Measurements from ENCODE around the gene NFIA. TPM values are rescaled to one million over a fixed set of nuclear protein-coding genes. Genes with fewer than 3 reads are reported as not detected.

The NFIA gene
- total RNA-seq, 2 experiments from 2014 or later, result 0.80 to 5.4 TPM

GRCh38 chr1:61334718-61335589, 252.6 kb downstream of the NFIA start:
- ATAC-seq, result no peak
- no peaks in the 10 kb centered on the region for H3K27me3 Mint-ChIP-seq
- H3K36me3 Mint-ChIP-seq, result peaks cover 3% of the 10 kb centered on the region
- H3K9me3 Mint-ChIP-seq (ENCODE audit: low read depth), result no peaks in the 10 kb centered on the region
- CTCF ChIA-PET, result interaction anchor here (1.7 kb wide), 1 partner anchor 13 kb away, joined by 4 read pairs; no protein-coding TSS in a partner anchor
- peaks cover 24% of the 10 kb centered on the region for H3K4me1 Mint-ChIP-seq
- DNase-seq, result no peak
- H3K27ac Mint-ChIP-seq, result no peak overlapping the region
- no peak overlapping the region for H3K4me3 Mint-ChIP-seq

DNA sequence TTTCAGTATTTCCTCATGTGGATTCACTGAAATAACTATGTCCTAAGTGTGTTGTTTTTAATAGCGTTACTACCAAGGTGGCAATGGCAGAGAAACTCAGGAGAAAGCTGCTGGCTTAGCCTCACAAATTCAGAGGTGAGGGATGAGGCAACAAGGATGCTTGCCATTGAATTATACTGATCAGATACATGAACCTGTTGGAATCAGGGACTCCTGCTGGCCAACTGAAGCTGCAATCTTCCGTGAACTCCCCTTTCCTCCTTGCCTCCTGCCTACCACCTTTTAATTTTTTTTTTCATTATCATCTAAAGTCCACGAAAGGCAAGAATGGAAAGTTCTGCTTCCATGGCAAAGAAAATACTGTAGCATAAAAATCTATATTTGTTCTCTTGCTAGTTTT, 254.7 kb downstream of the NFIA start:
- DNase-seq (no peak), ATAC-seq (no peak)
- CTCF ChIA-PET, result interaction anchor here (0.8 kb wide), 1 partner anchor 178 kb away, joined by 3 read pairs; no protein-coding TSS in a partner anchor
- H3K27ac Mint-ChIP-seq, result no peak overlapping the region
- H3K27me3 Mint-ChIP-seq, result no peaks in the 10 kb centered on the region
- H3K4me3 Mint-ChIP-seq, result no peak overlapping the region
- peaks cover 3% of the 10 kb centered on the region for H3K36me3 Mint-ChIP-seq
- H3K9me3 Mint-ChIP-seq (ENCODE audit: low read depth), result no peaks in the 10 kb centered on the region
- peaks cover 12% of the 10 kb centered on the region for H3K4me1 Mint-ChIP-seq

DNA sequence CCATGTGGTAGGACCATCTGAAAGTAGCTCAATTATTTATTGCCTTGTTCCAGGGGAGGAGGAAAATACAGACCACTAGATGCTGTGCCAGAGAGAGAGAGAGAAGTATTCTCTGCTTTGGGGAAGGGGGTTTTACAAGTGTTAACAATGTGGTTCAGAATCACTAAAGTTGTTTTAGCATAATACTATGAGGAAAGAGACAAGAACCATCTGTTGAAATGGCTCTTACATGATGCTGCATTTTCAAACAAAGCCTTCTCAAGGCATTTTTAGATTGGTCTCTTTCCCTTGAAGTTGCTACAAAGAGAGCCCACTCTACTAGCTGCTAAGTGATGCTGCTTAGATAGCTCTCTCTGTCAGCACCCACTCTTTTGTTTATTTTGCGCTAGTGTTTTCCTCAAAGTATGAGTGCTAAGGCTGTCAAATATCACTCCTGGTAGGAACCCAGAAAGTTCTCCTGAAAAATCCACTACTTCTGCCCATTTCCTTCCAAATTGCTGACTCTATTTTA, 255.1 kb downstream of the NFIA start:
- ATAC-seq, result no peak
- H3K27me3 Mint-ChIP-seq, result no peaks in the 10 kb centered on the region
- no peak overlapping the region for H3K27ac Mint-ChIP-seq
- no peak for DNase-seq
- H3K4me1 Mint-ChIP-seq, result peaks cover 7% of the 10 kb centered on the region
- no peak overlapping the region for H3K4me3 Mint-ChIP-seq
- no peaks in the 10 kb centered on the region for H3K9me3 Mint-ChIP-seq (ENCODE audit: low read depth)
- CTCF ChIA-PET, result interaction anchor here (0.8 kb wide), 1 partner anchor 178 kb away, joined by 3 read pairs; no protein-coding TSS in a partner anchor
- peaks cover 3% of the 10 kb centered on the region for H3K36me3 Mint-ChIP-seq

DNA sequence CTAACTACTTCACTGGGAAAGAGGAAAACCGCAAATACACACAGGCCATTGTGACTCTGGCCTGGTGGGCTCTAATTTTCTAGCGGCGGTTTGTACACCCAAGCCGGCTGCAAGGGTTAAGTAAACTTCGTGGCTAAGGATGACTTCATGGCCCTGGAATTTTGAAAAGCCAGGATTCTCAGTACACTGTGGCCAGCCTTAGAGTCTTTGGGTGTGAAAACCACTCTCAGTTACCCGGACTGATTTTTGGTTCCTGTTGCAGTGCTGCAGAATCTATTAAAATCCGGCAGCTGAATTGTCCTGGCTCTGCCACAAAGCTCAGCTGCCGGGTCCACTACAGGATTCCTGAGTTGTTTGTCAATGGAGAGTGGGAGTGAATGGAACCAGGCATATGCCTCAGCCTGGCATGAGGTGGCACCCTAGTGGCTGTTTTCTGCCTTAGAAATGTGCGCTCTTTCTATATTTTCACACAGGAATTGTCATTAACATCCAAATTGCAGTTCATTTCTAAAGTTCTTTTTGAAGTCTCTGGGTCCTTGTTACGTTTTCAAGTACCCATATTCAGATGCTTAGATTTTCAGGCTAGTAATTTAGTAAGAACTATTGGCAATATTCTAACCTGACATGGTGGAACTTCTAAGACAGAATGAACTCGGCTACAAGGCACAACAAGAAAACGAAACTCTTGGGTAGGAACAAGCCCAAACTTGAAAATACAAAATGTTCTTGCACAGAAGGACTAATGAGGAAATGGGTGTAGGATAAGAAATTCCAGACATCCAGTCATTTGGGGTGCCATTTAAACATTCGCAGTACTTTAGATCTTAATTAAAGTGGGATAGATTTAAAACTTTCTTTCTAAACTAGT, 255.9 kb downstream of the NFIA start:
- H3K36me3 Mint-ChIP-seq, result no peaks in the 10 kb centered on the region
- no peaks in the 10 kb centered on the region for H3K27me3 Mint-ChIP-seq
- no peaks in the 10 kb centered on the region for H3K9me3 Mint-ChIP-seq (ENCODE audit: low read depth)
- H3K4me1 Mint-ChIP-seq, result peaks cover under 1% of the 10 kb centered on the region
- ATAC-seq, result no peak
- DNase-seq, result no peak
- H3K27ac Mint-ChIP-seq, result no peak overlapping the region
- CTCF ChIA-PET, result interaction anchor here (0.8 to 1.4 kb wide), 2 partner anchors 49 to 177 kb away, joined by 3 read pairs; no protein-coding TSS in a partner anchor
- H3K4me3 Mint-ChIP-seq, result no peak overlapping the region

DNA sequence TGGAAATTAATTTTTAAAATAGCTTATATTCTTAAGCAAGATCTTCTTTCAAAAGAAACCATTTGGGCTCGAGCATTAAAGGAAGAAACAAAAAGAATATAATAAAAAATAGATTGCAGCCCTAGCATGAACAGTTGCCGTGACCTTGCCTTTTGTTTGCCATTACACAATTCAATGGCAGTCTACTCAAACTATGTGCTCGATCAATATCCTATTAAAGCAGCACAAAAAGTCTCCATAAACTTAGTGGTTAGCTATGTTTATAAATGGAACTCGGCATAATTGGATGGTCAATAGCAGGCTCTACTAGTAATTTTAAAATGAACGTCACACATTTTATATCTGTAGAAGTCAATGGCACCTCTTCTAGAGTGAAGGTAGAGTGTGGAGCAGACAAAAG, 256.5 kb downstream of the NFIA start:
- H3K27me3 Mint-ChIP-seq, result no peaks in the 10 kb centered on the region
- DNase-seq, result no peak
- H3K9me3 Mint-ChIP-seq (ENCODE audit: low read depth), result no peaks in the 10 kb centered on the region
- H3K4me1 Mint-ChIP-seq, result no peaks in the 10 kb centered on the region
- no peaks in the 10 kb centered on the region for H3K36me3 Mint-ChIP-seq
- no peak overlapping the region for H3K4me3 Mint-ChIP-seq
- CTCF ChIA-PET, result interaction anchor here (1.4 kb wide), 1 partner anchor 48 kb away, joined by 3 read pairs; no protein-coding TSS in a partner anchor
- no peak overlapping the region for H3K27ac Mint-ChIP-seq
- ATAC-seq, result no peak

DNA sequence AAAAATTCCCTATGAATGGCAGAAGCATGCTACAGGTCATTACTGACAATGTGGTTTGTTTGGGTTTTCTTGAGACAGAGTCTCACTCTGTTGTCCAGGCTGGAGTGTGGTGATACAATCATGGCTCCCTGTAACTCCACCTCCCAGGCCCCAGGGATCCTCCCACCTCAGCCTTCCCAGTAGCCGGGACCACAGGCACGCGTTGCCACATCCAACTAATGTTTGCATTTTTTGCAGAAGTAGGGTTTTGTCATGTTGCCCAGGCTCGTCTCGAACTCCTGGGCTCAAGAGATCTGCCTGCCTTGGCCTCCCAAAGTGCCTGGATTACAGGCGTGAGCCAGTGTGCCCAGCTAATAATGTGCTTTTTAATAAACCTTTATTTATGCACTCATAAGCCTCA, 259.1 kb downstream of the NFIA start:
- no peaks in the 10 kb centered on the region for H3K9me3 Mint-ChIP-seq (ENCODE audit: low read depth)
- CTCF ChIA-PET, result interaction anchor here (0.7 to 1.3 kb wide), 3 partner anchors 9 to 292 kb away, joined by 3 to 4 read pairs (median 3); no protein-coding TSS in a partner anchor
- no peak overlapping the region for H3K27ac Mint-ChIP-seq
- H3K27me3 Mint-ChIP-seq, result no peaks in the 10 kb centered on the region
- no peaks in the 10 kb centered on the region for H3K4me1 Mint-ChIP-seq
- H3K36me3 Mint-ChIP-seq, result peaks cover under 1% of the 10 kb centered on the region
- DNase-seq (no peak), ATAC-seq (no peak)
- H3K4me3 Mint-ChIP-seq, result no peak overlapping the region

DNA sequence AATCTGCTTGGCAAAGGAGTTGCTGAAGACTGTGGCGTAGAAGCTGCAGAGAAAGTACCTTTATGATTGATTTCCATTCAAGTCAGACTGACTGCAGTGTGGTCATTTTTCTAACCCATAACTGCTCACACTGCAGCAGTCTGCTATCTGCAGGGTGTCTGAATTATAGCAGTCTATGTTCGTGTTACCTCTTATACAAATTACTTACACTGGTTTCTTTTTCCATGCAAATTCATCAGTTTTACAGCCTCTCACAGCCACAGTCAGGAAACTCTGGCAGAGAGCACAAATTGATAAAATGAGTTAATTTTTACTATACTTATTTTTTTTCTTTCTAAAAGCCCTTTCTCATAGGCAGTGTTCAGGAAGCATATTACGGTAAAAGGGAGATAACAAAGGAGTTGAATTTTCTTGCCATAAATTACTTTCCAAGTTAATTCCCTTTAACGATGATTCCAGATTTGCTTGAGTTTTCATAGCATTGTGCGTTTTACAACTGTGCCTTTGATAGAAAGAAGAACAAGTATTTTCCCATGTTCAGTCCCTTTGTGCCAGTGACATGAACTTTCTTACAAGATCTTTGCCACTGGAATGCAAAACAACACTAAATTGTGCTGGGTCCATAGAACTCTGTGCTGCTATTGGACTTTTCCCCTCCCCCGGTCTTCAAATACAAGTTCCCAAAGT, 261.5 kb downstream of the NFIA start:
- Mint-ChIP-seq H3K4me3 (no peak overlapping the region), H3K27ac (no peak overlapping the region), H3K36me3 (peaks cover 3% of the 10 kb centered on the region), H3K4me1 (peaks cover 2% of the 10 kb centered on the region), H3K27me3 (no peaks in the 10 kb centered on the region), H3K9me3 (ENCODE audit: low read depth) (peaks cover 2% of the 10 kb centered on the region)
- ATAC-seq, result no peak
- no peak for DNase-seq
- CTCF ChIA-PET, result no interaction called here

DNA sequence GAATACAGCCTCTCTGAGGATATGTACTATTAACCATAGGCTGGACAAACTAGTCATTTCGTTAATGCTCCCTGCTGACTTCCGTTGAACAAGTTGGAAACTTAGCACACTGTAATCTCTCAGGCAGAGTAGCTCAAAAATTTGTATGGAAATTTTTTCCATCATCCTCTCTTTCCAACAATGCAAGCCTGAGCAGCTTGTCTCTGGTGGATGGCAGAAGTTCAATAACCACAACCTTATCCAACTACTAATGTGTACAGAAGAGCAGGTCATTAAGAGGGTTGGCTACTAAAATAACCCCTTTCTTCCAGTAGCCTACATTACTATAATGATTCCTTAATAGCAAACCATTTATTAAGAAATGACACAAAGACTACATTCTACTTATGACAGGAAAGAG, 262.3 kb downstream of the NFIA start:
- H3K36me3 Mint-ChIP-seq, result peaks cover 3% of the 10 kb centered on the region
- DNase-seq (no peak), ATAC-seq (no peak)
- H3K27ac Mint-ChIP-seq, result no peak overlapping the region
- CTCF ChIA-PET, result no interaction called here
- peaks cover 2% of the 10 kb centered on the region for H3K9me3 Mint-ChIP-seq (ENCODE audit: low read depth)
- no peaks in the 10 kb centered on the region for H3K27me3 Mint-ChIP-seq
- no peak overlapping the region for H3K4me3 Mint-ChIP-seq
- H3K4me1 Mint-ChIP-seq, result peaks cover 2% of the 10 kb centered on the region

- no peak overlapping the region for H3K4me3 Mint-ChIP-seq
These were observed 265.8 kb downstream of the NFIA start for GRCh38 chr1:61348025-61348665.

DNA sequence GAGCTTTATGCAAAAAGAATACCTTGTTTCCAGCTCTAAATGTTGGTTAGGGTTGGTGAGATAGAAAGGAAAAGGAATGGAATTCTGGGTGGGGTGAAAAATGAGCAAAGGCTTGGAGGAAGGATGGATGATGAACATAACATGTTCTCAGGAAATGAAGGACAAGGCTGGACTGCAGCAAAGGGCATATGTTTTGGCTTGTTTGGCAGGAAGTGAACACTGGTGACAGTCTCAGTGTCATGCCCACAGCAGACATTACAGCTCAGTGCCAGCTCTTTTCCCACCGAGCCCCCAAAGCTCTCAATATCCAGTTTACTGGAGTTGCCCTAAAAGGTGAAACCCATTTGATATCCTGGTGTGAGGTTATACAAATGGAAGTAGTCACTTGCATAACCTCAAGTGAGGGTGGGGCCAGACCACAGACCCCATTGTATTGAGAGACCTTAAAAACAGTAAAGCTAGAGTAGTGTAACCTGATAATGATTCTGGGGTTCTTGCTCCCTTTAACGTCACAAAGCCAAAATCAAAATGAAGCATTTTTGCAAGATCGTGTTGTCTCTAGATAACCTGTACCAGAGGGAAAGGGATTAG, 270.6 kb downstream of the NFIA start:
- no peaks in the 10 kb centered on the region for H3K27me3 Mint-ChIP-seq
- no peak for ATAC-seq
- H3K4me1 Mint-ChIP-seq, result peaks cover 7% of the 10 kb centered on the region
- H3K27ac Mint-ChIP-seq, result no peak overlapping the region
- no peaks in the 10 kb centered on the region for H3K9me3 Mint-ChIP-seq (ENCODE audit: low read depth)
- H3K36me3 Mint-ChIP-seq, result peaks cover under 1% of the 10 kb centered on the region
- CTCF ChIA-PET, result interaction anchor here (1.3 to 1.7 kb wide), 3 partner anchors 18 to 99 kb away, joined by 3 to 4 read pairs (median 3); no protein-coding TSS in a partner anchor
- no peak for DNase-seq
- H3K4me3 Mint-ChIP-seq, result no peak overlapping the region

More at GRCh38 chr1:61348025-61348665, 265.8 kb downstream of the NFIA start:
- Mint-ChIP-seq H3K9me3 (ENCODE audit: low read depth) (peaks cover 2% of the 10 kb centered on the region), H3K36me3 (peaks cover 3% of the 10 kb centered on the region), H3K27me3 (no peaks in the 10 kb centered on the region), H3K27ac (no peak overlapping the region), H3K4me1 (peaks cover 8% of the 10 kb centered on the region)
- no peak for ATAC-seq
- CTCF ChIA-PET, result interaction anchor here (0.9 kb wide), 1 partner anchor 14 kb away, joined by 4 read pairs; no protein-coding TSS in a partner anchor
- no peak for DNase-seq

GRCh38 chr1:61353797-61354406, 271.5 kb downstream of the NFIA start:
- no peak for ATAC-seq

More at GRCh38 chr1:61353797-61354406, 271.5 kb downstream of the NFIA start:
- Mint-ChIP-seq H3K27ac (no peak overlapping the region), H3K4me1 (peaks cover 7% of the 10 kb centered on the region), H3K27me3 (no peaks in the 10 kb centered on the region), H3K36me3 (peaks cover 2% of the 10 kb centered on the region), H3K9me3 (ENCODE audit: low read depth) (no peaks in the 10 kb centered on the region), H3K4me3 (no peak overlapping the region)
- CTCF ChIA-PET, result interaction anchor here (1.0 to 1.7 kb wide), 2 partner anchors 98 to 304 kb away, joined by 3 to 4 read pairs; no protein-coding TSS in a partner anchor
- no peak for DNase-seq

Measured in activated CD8-positive, alpha-beta memory T cell treated with anti-CD3 and anti-CD28 coated beads, Interleukin-2, amount 10 ng/mL, durations not matched to agents 7 days and 5 days (primary cell).